A673 (cell line): Measurements from ENCODE around the gene ARHGEF28. TPM values are rescaled to one million over a fixed set of nuclear protein-coding genes. Genes with fewer than 3 reads are reported as not detected.

ENCODE experiments used
- BruUV-seq: library from RNA; stranded (reverse); fragments of 400-500 nt; replicated peaks from 2 replicates; lab custom pipeline; 2021; lab: Mats Ljungman, UMichigan
- CTCF ChIA-PET: fragments of 300-600 bp; sonication (Branson Sonifier 250); formaldehyde crosslinking; loops from one replicate; lab custom pipeline; 2022; ENCODE audit warnings: antibody characterized with exemption; lab: Charles Lee
- POLR2A ChIA-PET: fragments of 300-600 bp; sonication (Branson Sonifier 250); formaldehyde crosslinking; loops from one replicate; lab custom pipeline; 2022; ENCODE audit warnings: antibody characterized with exemption; ENCODE audit not compliant: low non-redundant PET; lab: Charles Lee
- DNase-seq: peaks from one replicate; pipeline ENCODE4 v3.0.0-alpha.2; 2015; ENCODE audit warnings: low spot score
- H3K27ac ChIP-seq: fragments of 200-600 bp; sonication (generic); 2 replicates; pipeline ENCODE4 v1.5.1; 2016; ENCODE audit warnings: mixed run types, low read depth, mild to moderate bottlenecking, mixed read lengths, antibody characterized with exemption, low read length; ENCODE audit not compliant: poor library complexity, severe bottlenecking
- H3K27me3 ChIP-seq: fragments of 200-600 bp; sonication (generic); replicated peaks from 2 replicates; pipeline ENCODE4 v1.6.1; 2017; ENCODE audit warnings: mixed run types, low read depth, mild to moderate bottlenecking, mixed read lengths, antibody characterized with exemption, low read length; ENCODE audit not compliant: insufficient read depth, poor library complexity
- H3K36me3 ChIP-seq: fragments of 200-600 bp; sonication (generic); 2 replicates; pipeline ENCODE4 v1.6.1; 2016; ENCODE audit warnings: mixed run types, mild to moderate bottlenecking, mixed read lengths, antibody characterized with exemption, low read length; ENCODE audit not compliant: insufficient read depth, poor library complexity, severe bottlenecking
- H3K4me1 ChIP-seq: fragments of 200-600 bp; sonication (generic); 2 replicates; pipeline ENCODE4 v1.6.1; 2017; ENCODE audit warnings: mixed run types, mild to moderate bottlenecking, mixed read lengths, antibody characterized with exemption, low read length; ENCODE audit not compliant: insufficient read depth, poor library complexity, severe bottlenecking
- H3K4me3 ChIP-seq: fragments of 200-600 bp; sonication (generic); 2 replicates; pipeline ENCODE4 v1.5.1; 2016; ENCODE audit warnings: low read depth, mixed run types, mild to moderate bottlenecking, mixed read lengths, low read length; ENCODE audit not compliant: poor library complexity, severe bottlenecking
- H3K9me3 ChIP-seq: fragments of 200-600 bp; sonication (generic); 2 replicates; pipeline ENCODE4 v1.6.1; 2016; ENCODE audit warnings: mixed run types, low read depth, mild to moderate bottlenecking, mixed read lengths, antibody characterized with exemption, low read length; ENCODE audit not compliant: poor library complexity, severe bottlenecking
- EZH2 ChIP-seq: fragments of 200-600 bp; sonication (generic); IDR thresholded peaks from 2 replicates; pipeline ENCODE4 v1.6.1; 2017; ENCODE audit warnings: borderline replicate concordance, low read depth, mild to moderate bottlenecking, mixed read lengths, antibody characterized with exemption, low read length; ENCODE audit not compliant: poor library complexity, severe bottlenecking
- intact Hi-C: fragments of 100-400 bp; cut with micrococcal nuclease; formaldehyde crosslinking; loops from one replicate; pipeline ENCODE4 v1.10.0; 2022; ENCODE audit not compliant: unreplicated experiment
- total RNA-seq: library from RNA; stranded (reverse); gene quantifications from 2 replicates; pipeline ENCODE4 v1.2.3, GENCODE V29; 2021
- TF ChIP-seq, protein P1 (sequence below): fragments of 300-800, 200-600 bp; sonication (generic); conservative IDR thresholded peaks from 2 replicates; pipeline ENCODE4 v1.5.1; 2017; ENCODE audit warnings: low read depth, mild to moderate bottlenecking, antibody characterized with exemption, low read length, moderate library complexity, mixed read lengths

ARHGEF28 gene
- total RNA-seq, 1 experiment from 2014 or later: 3.4 TPM

- POLR2A ChIA-PET: no interaction called here
- CTCF ChIA-PET: no interaction called here
- Histone ChIP-seq H3K9me3 (no peaks in the 10 kb centered on the region), H3K4me1 (no peaks in the 10 kb centered on the region), H3K36me3 (no peaks in the 10 kb centered on the region), H3K27me3 (peaks cover 96% of the 10 kb centered on the region), H3K4me3 (no peak overlapping the region), H3K27ac (no peak overlapping the region)
- TF ChIP-seq, protein P1, sequence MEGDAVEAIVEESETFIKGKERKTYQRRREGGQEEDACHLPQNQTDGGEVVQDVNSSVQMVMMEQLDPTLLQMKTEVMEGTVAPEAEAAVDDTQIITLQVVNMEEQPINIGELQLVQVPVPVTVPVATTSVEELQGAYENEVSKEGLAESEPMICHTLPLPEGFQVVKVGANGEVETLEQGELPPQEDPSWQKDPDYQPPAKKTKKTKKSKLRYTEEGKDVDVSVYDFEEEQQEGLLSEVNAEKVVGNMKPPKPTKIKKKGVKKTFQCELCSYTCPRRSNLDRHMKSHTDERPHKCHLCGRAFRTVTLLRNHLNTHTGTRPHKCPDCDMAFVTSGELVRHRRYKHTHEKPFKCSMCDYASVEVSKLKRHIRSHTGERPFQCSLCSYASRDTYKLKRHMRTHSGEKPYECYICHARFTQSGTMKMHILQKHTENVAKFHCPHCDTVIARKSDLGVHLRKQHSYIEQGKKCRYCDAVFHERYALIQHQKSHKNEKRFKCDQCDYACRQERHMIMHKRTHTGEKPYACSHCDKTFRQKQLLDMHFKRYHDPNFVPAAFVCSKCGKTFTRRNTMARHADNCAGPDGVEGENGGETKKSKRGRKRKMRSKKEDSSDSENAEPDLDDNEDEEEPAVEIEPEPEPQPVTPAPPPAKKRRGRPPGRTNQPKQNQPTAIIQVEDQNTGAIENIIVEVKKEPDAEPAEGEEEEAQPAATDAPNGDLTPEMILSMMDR: no peak
- TF ChIP-seq EZH2: no peak
- no TSS peak for BruUV-seq
- intact Hi-C loops: loop anchor here (2.0 to 10.0 kb wide), 3 partner anchors 310 to 1364 kb away; no protein-coding TSS in a partner anchor
- DNase-seq: no peak
Observed at GRCh38 chr5:73900566-73900965, 274.6 kb downstream of the ARHGEF28 start.

DNA sequence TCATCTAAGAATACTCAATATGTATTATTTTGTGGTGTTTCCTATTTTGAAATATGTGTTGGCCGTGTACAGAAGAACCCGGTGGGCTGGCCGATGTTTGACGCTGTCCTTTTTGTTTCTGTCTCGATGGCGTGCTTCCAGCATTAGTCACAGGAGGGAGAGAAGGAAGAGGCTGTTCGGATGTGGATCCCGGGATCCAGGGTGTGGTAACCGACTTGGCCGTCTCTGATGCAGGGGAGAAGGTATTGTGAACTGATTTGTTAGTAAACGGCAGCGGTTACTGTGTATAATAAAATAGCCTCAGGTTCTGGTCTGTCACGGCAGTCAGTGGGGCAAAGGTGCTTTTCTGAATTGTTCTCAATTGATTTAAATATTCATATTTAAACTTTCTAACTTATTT lies 275.0 kb downstream of the ARHGEF28 start:
- TF ChIP-seq, protein P1: no peak
- no peak for TF ChIP-seq EZH2
- Histone ChIP-seq H3K36me3 (no peaks in the 10 kb centered on the region), H3K27me3 (peaks cover 96% of the 10 kb centered on the region), H3K27ac (no peak overlapping the region), H3K9me3 (no peaks in the 10 kb centered on the region), H3K4me1 (no peaks in the 10 kb centered on the region), H3K4me3 (no peak overlapping the region)
- intact Hi-C loops: loop anchor here (2.0 to 10.0 kb wide), 3 partner anchors 310 to 1364 kb away; no protein-coding TSS in a partner anchor
- peak; percentile 41 for DNase-seq
- ChIA-PET POLR2A (no interaction called here), CTCF (no interaction called here)
- BruUV-seq: no TSS peak

- intact Hi-C loops: loop anchor here (2.0 to 10.0 kb wide), 3 partner anchors 311 to 1363 kb away; no protein-coding TSS in a partner anchor
- H3K4me3 ChIP-seq: no peak overlapping the region
- no peaks in the 10 kb centered on the region for H3K36me3 ChIP-seq
- no TSS peak for BruUV-seq
- ChIA-PET CTCF (interaction anchor here (0.6 kb wide), 2 partner anchors 388 to 811 kb away, joined by 3 read pairs; no protein-coding TSS in a partner anchor), POLR2A (no interaction called here)
- no peak overlapping the region for H3K27ac ChIP-seq
- no peak for TF ChIP-seq EZH2
- TF ChIP-seq, protein P1: 0 out of 2 replicates have a peak, but pooled peaks have one; percentile 16
- peaks cover 96% of the 10 kb centered on the region for H3K27me3 ChIP-seq
- no peaks in the 10 kb centered on the region for H3K9me3 ChIP-seq
- H3K4me1 ChIP-seq: no peaks in the 10 kb centered on the region
- DNase-seq: no peak
Observed at GRCh38 chr5:73901455-73901854, 275.5 kb downstream of the ARHGEF28 start.
